ENCODE results near the gene MRPS34. TPM values are rescaled to one million over a fixed set of nuclear protein-coding genes. Genes with fewer than 3 reads are reported as not detected.
A peak's percentile ranks its signal among the peaks of the same experiment; 100 is the strongest.

The MRPS34 gene
- total RNA-seq, 1 donor from 2014 or later: 63.4 TPM

GRCh38 chr16:1785846-1786170 lies 12.9 kb upstream of the MRPS34 start:
- intact Hi-C loops (cut with DNase I): loop anchor here (5.0 kb wide), 1 partner anchor 36 kb away; no protein-coding TSS in a partner anchor
- DNase-seq (ENCODE audit: low spot score): no peak

GRCh38 chr16:1784977-1785845 lies 12.3 kb upstream of the MRPS34 start:
- intact Hi-C loops (cut with DNase I): loop anchor here (5.0 kb wide), 2 partner anchors 37 to 157 kb away; partner anchors contain the start of gene MSRB1
- no peak for DNase-seq (ENCODE audit: low spot score)

GRCh38 chr16:1782408-1783264 lies 9.7 kb upstream of the MRPS34 start, which contains the start of the genes NUBP2 and SPSB3:
Gene NUBP2, plus strand, starts transcription at chr16:1782960. Its CDS starts 61 bp downstream, at chr16:1783021.
Gene SPSB3, minus strand, starts transcription at chr16:1782571. Its CDS starts 1,088 bp downstream, at chr16:1781483.
- peak; percentile 100 for DNase-seq (ENCODE audit: low spot score)
- intact Hi-C loops (cut with DNase I): loop anchor here (5.0 kb wide), 1 partner anchor 160 kb away; the partner anchor contains the start of gene MSRB1

GRCh38 chr16:1781758-1782407 lies 8.9 kb upstream of the MRPS34 start:
- DNase-seq (ENCODE audit: low spot score): no peak
- intact Hi-C loops (cut with DNase I): loop anchor here (5.0 kb wide), 1 partner anchor 160 kb away; the partner anchor contains the start of gene MSRB1

GRCh38 chr16:1781254-1781653 lies 8.3 kb upstream of the MRPS34 start:
- intact Hi-C loops (cut with DNase I): loop anchor here (5.0 kb wide), 1 partner anchor 161 kb away; the partner anchor contains the start of gene MSRB1

GRCh38 chr16:1780677-1781072 lies 7.7 kb upstream of the MRPS34 start:
- intact Hi-C loops (cut with DNase I): loop anchor here (5.0 kb wide), 1 partner anchor 162 kb away; the partner anchor contains the start of gene MSRB1
- no peak for DNase-seq (ENCODE audit: low spot score)

More at GRCh38 chr16:1781254-1781653, 8.3 kb upstream of the MRPS34 start:
- DNase-seq (ENCODE audit: low spot score): no peak

GRCh38 chr16:1779741-1780676 lies 7.1 kb upstream of the MRPS34 start:
- no peak for DNase-seq (ENCODE audit: low spot score)
- intact Hi-C loops (cut with DNase I): loop anchor here (5.0 kb wide), 1 partner anchor 162 kb away; the partner anchor contains the start of gene MSRB1

GRCh38 chr16:1779234-1779701 lies 6.3 kb upstream of the MRPS34 start:
- intact Hi-C loops (cut with DNase I): no loop called here
- DNase-seq (ENCODE audit: low spot score): no peak

GRCh38 chr16:1778200-1779179 lies 5.6 kb upstream of the MRPS34 start:
- DNase-seq (ENCODE audit: low spot score): no peak
- intact Hi-C loops (cut with DNase I): no loop called here

GRCh38 chr16:1777375-1778199 lies 4.7 kb upstream of the MRPS34 start:
- intact Hi-C loops (cut with DNase I): no loop called here
- DNase-seq (ENCODE audit: low spot score): no peak

- DNase-seq (ENCODE audit: low spot score): no peak
- intact Hi-C loops (cut with DNase I): no loop called here
Measured at GRCh38 chr16:1776991-1777374, 4.0 kb upstream of the MRPS34 start.

GRCh38 chr16:1776672-1776955 lies 3.7 kb upstream of the MRPS34 start:
- intact Hi-C loops (cut with DNase I): no loop called here
- no peak for DNase-seq (ENCODE audit: low spot score)

- intact Hi-C loops (cut with DNase I): no loop called here
- no peak for DNase-seq (ENCODE audit: low spot score)
Measured at GRCh38 chr16:1775846-1776671, 3.1 kb upstream of the MRPS34 start.

GRCh38 chr16:1775006-1775845 lies 2.3 kb upstream of the MRPS34 start:
- intact Hi-C loops (cut with DNase I): no loop called here
- no peak for DNase-seq (ENCODE audit: low spot score)

GRCh38 chr16:1774448-1774780 lies 1.5 kb upstream of the MRPS34 start:
- no peak for DNase-seq (ENCODE audit: low spot score)
- intact Hi-C loops (cut with DNase I): loop anchor here (5.0 kb wide), 1 partner anchor 67 kb away; the partner anchor contains the start of gene MAPK8IP3

All from cardiac septum (tissue), 1 donor.